Myocyte (in vitro differentiated cells): ENCODE measurements around the gene RTCB. TPM values are rescaled to one million over a fixed set of nuclear protein-coding genes. Genes with fewer than 3 reads are reported as not detected.
A peak's percentile ranks its signal among the peaks of the same experiment; 100 is the strongest.
"Not testable (repeated sequence)": the region's sequence is repeated elsewhere in the genome, so short reads cannot be mapped to it uniquely, and the experiment has no call there.

ENCODE experiments used
- DNase-seq: peaks from one replicate; pipeline ENCODE4 v3.0.0-alpha.2; 2012; ENCODE audit warnings: low read depth
- total RNA-seq: library from RNA; depleted of rRNA; stranded (reverse); fragments of >200 nt; gene quantifications from 2 replicates; pipeline ENCODE4 v1.2.3, GENCODE V29; 2014

RTCB gene
- total RNA-seq, 1 donor from 2014 or later = 93.0 TPM

- DNase-seq = no peak
These were observed 16.9 kb downstream of the RTCB start for GRCh38 chr22:32395107-32395506.

DNA sequence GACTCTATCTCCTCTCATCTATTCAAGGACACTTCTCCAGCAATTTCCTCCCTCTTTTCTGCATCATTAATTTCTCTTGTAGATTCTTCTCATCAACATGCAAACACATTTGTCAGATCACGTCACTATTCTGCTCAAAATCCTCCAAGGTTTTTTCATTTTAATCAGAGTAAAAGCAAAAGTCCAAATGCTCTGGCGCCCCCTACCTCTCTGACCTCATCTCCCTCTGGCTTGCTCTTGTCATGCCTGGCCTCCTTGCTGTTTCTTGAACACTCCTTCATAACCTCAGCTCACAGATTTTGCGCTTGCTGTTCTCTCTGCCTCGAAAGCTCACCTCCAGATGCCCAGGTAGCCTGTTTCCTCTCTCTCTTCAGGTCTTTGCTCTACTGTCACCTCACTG is 22.4 kb downstream of the RTCB start:
- DNase-seq = peak; percentile 26

GRCh38 chr22:32385681-32386080 is 26.4 kb downstream of the RTCB start:
- DNase-seq = no peak

- DNase-seq = no peak
These were observed 31.1 kb downstream of the RTCB start for GRCh38 chr22:32380991-32381390.

GRCh38 chr22:32378707-32379272 is 33.3 kb downstream of the RTCB start:
- DNase-seq = peak; percentile 20

- DNase-seq = no peak
These were observed 35.4 kb downstream of the RTCB start for GRCh38 chr22:32376681-32377080.

DNA sequence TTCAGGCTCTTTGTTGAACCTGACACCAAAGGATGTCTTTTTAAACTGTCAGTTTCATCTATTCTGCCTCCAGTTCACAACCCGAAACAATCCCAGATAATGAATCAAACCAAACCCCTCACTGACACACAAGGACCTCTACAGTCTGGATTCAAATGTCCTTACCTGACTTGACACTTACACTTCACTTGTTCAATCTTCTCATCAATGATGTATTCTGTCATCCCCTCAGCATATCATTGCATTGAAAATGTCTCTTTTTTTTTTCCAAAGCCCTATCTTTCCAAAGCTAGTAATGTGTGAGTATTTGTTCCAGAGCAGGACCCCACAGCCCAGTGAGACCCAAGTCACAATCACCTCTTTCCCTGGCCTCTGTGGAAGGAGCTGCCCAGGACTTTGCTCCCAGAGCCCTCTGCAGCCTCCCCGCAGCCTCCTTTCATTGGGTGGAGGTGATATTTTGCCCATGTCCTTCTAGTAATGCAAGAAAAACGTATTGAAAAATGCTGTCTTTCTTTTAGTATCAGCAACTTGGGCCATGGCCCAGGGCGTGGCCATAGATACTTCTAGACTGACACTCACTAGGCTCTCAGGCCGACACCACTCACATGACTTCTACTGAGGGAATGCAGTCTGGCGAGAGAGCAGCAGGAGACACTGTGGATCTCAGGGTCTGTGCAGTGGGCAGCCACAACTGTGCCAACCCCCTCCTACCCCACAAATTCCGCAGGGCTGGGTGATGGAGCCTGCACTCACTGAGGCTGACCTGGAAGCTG is 36.2 kb downstream of the RTCB start:
- no peak for DNase-seq

DNA sequence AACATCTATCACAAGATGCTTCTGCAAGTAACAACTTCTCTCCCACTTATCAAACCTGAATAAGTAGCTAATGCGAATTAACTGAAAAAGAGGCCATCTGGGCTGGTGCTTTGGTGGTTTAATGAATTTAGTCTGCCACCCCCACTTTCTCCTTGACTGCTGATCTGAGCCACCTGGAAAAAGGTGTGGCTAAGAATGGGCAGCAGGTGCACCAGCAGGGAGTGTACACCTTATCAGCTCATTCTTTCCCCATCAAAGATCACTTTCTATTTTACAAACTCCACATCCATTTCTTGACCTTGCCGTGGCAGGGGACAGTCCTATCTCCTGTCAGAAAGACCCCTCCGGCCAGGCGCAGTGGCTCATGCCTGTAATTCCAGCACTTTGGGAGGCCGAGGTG is 47.8 kb downstream of the RTCB start:
- DNase-seq = no peak

GRCh38 chr22:32361257-32361656 is 50.8 kb downstream of the RTCB start:
- no peak for DNase-seq

DNA sequence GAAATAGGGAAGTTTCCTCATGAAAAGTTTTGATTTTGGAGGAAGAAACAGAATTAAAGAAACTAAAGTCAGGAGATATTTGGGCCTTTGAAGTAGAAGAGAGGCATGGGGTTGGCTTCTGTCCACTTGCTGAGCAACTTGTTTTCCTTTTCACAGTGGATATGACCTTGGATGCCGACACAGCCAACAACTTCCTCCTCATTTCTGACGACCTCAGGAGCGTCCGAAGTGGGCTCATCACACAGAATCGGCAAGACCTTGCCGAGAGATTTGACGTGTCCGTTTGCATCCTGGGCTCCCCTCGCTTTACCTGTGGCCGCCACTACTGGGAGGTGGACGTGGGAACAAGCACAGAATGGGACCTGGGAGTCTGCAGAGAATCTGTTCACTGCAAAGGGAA is 52.0 kb downstream of the RTCB start:
- DNase-seq = not testable (repeated sequence)

- not testable (repeated sequence) for DNase-seq
These were observed 54.5 kb downstream of the RTCB start, which contains the start of gene RFPL3 for GRCh38 chr22:32357567-32357966. Gene RFPL3, plus strand, starts transcription at chr22:32357867. Its CDS starts 205 bp downstream, at chr22:32358072.

GRCh38 chr22:32355760-32356159 is 56.3 kb downstream of the RTCB start:
- DNase-seq = no peak

DNA sequence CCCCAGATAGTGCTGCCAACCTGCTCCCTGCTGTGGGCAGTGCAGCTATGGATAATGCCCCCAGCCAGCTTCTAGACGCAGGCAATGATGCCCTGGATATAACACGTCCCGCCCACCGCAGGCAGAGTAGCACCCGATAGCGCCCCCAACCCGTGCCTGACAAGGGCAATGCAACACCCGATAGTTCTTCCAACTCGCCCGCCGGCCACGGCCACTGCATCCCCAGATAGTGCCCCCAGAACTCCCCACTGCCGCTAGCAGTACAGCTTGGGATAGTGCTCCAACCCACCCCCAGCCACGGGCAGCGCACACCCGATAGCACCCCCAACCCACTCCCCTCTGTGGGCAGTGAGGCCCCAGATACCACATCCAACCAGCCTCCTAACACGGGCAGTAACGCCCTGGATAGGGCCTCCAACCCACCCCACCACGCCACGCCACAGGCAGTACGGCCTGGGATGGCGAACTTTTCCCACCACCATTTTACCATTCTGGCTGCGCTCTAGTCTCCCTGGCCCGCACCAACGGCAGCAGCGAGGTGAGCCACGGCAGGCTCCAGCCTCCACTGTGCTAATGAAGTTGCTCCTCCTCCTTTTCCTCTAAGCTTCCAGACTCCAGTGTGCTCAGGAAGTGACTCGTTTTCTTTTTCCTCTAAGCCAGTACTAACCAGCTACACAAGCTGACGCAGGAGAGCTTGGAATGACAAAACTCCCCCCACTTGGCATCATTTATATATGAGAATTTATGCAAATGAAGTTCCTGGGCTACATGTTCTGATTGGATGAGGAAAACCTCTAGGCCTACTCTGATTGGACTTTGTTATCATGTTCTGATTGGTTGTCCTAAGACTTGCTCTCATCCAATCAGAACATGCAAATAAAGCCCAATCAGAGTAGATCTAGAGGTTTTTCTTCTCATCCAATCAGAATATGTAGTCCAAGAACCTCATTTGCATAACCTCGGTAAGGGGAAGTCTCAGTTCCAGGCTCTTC is 57.4 kb downstream of the RTCB start:
- no peak for DNase-seq

DNA sequence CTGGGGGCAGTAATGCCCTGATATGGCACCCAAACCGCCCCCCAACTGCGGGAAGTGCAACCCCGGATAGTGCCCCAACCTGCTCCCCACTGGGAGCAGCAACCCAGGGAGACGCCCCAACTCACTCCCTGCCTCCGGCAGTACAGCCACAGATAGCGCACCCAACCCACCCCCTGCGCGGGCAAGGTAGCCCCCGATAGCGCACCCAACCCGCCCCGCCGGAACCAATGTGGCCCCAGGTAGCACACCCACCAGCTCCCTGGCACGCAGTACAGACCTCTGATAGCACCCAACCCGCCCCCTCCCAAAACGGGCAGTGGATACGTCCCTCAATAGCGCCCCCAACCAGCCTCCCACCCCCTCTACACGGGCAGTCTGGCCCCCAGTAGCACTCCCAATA is 58.2 kb downstream of the RTCB start:
- no peak for DNase-seq

DNA sequence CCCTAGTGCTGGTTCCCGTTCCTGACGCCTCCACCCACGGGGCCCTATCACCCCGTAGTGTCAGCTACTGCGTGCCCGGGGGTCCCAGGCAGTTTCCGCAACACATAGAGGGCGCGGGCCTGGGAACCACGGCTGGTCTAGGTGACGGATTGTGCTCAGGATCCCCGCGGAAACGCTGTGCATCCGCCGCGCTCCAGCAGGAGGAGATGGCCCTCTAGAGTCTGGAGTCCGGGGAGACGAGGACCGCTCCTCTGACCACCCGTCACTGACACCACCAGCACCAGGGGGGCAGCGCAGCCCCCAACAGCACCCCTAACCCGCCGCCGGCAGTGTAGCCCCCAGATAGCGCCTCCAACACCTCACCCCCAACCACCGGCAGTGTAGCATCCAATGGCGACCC is 58.8 kb downstream of the RTCB start:
- DNase-seq = no peak

GRCh38 chr22:32352681-32353080 is 59.4 kb downstream of the RTCB start:
- DNase-seq = no peak

DNA sequence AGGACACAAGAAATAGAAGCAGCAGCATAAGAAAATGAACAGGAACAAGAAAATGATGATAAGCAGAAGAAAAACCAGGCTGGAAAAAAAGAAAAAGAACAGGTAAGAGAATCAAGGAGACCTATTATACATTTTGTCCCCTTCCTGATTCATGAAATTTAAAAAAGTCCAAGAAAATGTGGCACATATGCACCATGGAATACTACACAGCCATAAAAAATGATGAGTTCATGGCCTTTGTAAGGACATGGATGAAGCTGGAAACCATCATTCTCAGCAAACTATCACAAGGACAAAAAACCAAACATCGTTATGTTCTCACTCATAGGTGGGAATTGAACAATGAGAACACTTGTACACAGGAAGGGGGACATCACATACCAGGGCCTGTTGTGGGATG is 60.2 kb downstream of the RTCB start:
- DNase-seq = not testable (repeated sequence)

GRCh38 chr22:32348031-32348611 is 63.9 kb downstream of the RTCB start:
- no peak for DNase-seq

DNA sequence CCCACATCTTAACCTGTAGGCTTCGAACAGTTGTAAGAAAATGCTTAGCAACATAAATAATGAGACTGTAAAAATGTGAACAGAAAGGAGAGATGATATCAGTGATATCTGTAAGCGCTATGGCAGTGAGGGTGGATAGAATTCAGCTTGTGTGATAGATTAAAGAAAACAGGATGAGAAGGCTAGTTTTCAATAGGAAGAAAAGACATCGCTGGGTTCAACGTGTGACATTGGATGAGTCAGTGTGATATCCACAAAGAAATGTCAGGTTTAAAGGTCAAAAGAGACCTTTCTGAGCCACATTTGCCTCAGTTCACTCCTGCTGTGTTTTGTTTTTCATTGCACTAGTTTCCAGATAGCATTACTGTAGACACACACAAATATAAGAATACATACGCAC is 68.1 kb downstream of the RTCB start:
- DNase-seq = no peak

- DNase-seq = no peak
These were observed 69.1 kb downstream of the RTCB start for GRCh38 chr22:32342977-32343376.

DNA sequence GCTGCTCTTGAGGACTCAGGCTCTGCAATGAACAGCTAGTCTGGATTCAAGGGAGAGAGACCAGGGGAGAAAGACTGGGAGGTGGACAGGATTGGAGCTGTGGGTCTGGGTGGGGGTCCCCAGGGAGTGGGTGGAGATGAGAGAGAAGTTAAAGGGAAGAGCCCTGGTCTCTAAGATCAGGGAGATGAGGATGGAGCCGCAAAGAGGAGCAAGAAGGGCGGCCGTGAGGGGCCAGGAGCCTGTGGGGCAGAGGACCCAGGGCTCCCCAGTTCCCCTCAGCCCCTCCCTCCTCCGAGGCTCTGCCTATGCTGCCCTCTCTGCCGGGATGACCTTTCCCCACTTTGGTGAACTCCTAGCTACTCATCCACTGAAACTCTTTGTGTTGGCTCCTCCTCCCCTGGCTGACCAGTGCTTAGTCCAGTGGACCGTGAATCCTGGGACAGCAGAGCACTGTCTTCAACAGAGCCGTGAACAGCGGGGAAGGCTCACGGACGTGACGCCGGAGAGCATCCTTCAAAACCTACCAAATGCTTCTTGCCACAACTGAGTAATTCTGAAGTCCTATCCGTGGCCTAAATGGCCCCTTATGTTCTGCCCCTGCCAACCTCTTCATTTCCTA is 70.8 kb downstream of the RTCB start:
- no peak for DNase-seq
